ENCODE data around the gene UVSSA. TPM values are rescaled to one million over a fixed set of nuclear protein-coding genes. Genes with fewer than 3 reads are reported as not detected.

Gene UVSSA, protein sequence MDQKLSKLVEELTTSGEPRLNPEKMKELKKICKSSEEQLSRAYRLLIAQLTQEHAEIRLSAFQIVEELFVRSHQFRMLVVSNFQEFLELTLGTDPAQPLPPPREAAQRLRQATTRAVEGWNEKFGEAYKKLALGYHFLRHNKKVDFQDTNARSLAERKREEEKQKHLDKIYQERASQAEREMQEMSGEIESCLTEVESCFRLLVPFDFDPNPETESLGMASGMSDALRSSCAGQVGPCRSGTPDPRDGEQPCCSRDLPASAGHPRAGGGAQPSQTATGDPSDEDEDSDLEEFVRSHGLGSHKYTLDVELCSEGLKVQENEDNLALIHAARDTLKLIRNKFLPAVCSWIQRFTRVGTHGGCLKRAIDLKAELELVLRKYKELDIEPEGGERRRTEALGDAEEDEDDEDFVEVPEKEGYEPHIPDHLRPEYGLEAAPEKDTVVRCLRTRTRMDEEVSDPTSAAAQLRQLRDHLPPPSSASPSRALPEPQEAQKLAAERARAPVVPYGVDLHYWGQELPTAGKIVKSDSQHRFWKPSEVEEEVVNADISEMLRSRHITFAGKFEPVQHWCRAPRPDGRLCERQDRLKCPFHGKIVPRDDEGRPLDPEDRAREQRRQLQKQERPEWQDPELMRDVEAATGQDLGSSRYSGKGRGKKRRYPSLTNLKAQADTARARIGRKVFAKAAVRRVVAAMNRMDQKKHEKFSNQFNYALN
- total RNA-seq (ENCODE audit: unreplicated experiment), result 33.9 TPM
- long read RNA-seq, partial matches to known transcripts, result 0 of 3 reads
- long read RNA-seq, other reads (novel, unspliced or antisense), result 3 of 3 reads

DNA sequence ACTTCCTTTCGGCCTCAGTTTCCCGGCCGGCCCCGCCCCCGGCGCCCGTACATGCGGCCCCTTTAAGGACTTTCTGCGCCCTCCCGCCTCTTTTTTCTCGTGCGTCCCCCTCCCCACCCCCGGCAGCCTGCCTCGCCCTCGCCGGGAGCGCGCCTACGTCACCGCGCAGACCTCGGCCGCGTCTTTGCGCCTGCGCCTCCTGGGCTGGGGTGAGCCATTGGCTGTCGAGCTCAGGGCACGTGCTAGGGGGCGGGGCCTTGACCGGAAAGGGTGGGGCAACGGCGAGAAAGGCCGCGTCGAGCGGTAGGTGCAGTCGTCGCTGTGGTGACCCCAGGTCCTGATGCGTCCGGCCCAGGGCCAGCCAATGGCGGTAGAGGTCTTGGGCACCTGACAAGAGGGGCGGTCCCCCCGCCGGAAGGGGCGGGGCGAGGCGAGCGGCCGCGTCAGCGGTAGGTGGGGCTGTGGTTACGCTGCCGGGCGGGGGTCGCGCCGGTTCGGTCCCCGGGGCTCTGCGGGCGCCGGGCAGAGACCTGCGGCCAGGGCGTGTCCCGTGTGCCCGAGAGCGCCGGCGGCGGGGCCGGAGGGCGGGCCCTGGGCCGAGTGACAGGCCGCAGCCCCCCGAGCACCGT, at the start of gene UVSSA:
TSS of gene UVSSA (plus strand) at position 428 of the 629 bp plus-strand sequence. CDS start 884 bp downstream, outside the sequence.
- no peak for TF ChIP-seq CTCF (IDR thresholded peaks at IDR 0.05; ENCODE audit: partially characterized antibody, unreplicated experiment)
- H3K27me3 Mint-ChIP-seq (ENCODE audit: unreplicated experiment), result peaks cover 14% of the 10 kb centered on the region
- H3K4me1 Mint-ChIP-seq (ENCODE audit: low read depth, unreplicated experiment), result peaks cover 16% of the 10 kb centered on the region
- peaks cover 8% of the 10 kb centered on the region for H3K9me3 Mint-ChIP-seq (ENCODE audit: unreplicated experiment)
- H3K4me3 Mint-ChIP-seq (ENCODE audit: unreplicated experiment), result peak within 1 kb of the TSS; percentile 91
- peak; percentile 100 for DNase-seq
- peaks cover 8% of the 10 kb centered on the region for H3K36me3 Mint-ChIP-seq (ENCODE audit: unreplicated experiment)
- peak within 1 kb of the TSS; percentile 92 for H3K27ac Mint-ChIP-seq (ENCODE audit: unreplicated experiment)

DNA sequence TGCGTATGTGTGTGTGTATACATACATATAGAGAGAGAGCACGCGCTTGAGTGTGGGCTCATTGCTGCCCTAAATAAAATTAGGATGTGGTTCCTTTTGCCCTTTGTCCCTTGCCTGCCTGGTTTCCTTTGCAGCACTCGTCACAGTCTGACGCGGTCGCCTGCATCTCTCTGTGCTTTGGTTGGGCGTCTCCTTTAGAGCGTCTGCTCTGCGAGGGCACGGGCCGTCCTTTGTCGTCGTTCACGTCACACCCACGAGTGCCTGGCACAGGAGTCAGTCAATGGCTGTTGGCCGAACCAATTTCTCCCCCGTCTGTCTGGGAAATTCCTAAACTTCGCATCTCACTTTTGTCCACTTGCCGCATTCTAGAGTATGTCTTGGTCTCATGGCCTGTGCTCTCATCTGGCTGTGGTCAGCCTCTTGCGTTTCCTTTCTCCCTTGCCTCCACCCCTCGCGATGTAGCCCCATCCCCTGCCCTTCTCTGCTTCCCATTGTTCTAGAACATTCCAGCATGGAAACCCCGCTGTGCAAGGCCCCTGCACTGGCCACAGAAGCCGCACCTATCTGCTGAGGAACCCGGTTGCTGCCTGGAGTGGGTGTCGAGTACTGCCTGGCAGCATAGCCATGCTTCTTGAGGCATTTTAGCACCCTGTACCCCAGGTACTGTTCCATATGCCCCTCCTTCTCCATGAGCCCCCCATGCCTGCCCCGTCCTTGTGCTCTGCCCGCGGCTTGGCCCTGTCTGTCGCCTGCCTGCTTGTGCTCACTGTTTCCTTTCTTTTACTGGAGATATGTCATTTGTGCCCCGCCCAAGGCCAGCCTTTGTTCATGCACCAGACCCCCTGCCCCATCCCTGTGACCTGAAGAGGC, 49.3 kb upstream of the UVSSA start:
- no peaks in the 10 kb centered on the region for H3K36me3 Mint-ChIP-seq (ENCODE audit: unreplicated experiment)
- TF ChIP-seq CTCF (IDR thresholded peaks at IDR 0.05; ENCODE audit: partially characterized antibody, unreplicated experiment), result no peak
- DNase-seq, result no peak
- peaks cover 7% of the 10 kb centered on the region for H3K9me3 Mint-ChIP-seq (ENCODE audit: unreplicated experiment)
- peaks cover 4% of the 10 kb centered on the region for H3K27me3 Mint-ChIP-seq (ENCODE audit: unreplicated experiment)
- peaks cover 16% of the 10 kb centered on the region for H3K4me1 Mint-ChIP-seq (ENCODE audit: low read depth, unreplicated experiment)
- H3K27ac Mint-ChIP-seq (ENCODE audit: unreplicated experiment), result no peak overlapping the region
- H3K4me3 Mint-ChIP-seq (ENCODE audit: unreplicated experiment), result no peak overlapping the region

DNA sequence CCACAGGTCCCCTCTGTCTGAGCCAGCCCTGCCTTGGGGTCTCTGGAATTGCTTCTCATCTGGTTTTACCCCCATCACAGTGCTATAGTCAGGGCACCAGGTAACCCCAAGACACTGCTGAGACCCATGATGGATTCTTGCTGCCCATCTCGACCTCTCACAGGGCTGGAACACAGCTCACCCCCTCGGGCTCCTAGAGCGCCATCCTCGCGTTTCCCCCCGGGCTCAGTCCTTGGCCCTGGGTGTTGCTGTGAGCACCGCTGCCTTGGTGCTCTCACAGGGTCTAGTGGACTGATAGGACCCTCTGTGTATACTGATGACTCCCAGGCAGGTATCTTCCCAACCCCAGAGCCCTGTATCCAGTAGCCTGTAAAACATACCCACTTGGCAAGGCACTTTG, 48.5 kb upstream of the UVSSA start:
- no peak for TF ChIP-seq CTCF (IDR thresholded peaks at IDR 0.05; ENCODE audit: partially characterized antibody, unreplicated experiment)
- Mint-ChIP-seq H3K27ac (ENCODE audit: unreplicated experiment) (no peak overlapping the region), H3K9me3 (ENCODE audit: unreplicated experiment) (peaks cover 7% of the 10 kb centered on the region), H3K36me3 (ENCODE audit: unreplicated experiment) (no peaks in the 10 kb centered on the region), H3K27me3 (ENCODE audit: unreplicated experiment) (peaks cover 4% of the 10 kb centered on the region), H3K4me1 (ENCODE audit: low read depth, unreplicated experiment) (peaks cover 15% of the 10 kb centered on the region), H3K4me3 (ENCODE audit: unreplicated experiment) (no peak overlapping the region)
- no peak for DNase-seq

- Mint-ChIP-seq H3K4me3 (ENCODE audit: unreplicated experiment) (no peak overlapping the region), H3K36me3 (ENCODE audit: unreplicated experiment) (no peaks in the 10 kb centered on the region), H3K4me1 (ENCODE audit: low read depth, unreplicated experiment) (peaks cover 15% of the 10 kb centered on the region), H3K27me3 (ENCODE audit: unreplicated experiment) (peaks cover 4% of the 10 kb centered on the region), H3K9me3 (ENCODE audit: unreplicated experiment) (peaks cover 7% of the 10 kb centered on the region), H3K27ac (ENCODE audit: unreplicated experiment) (peak overlapping the region; percentile 48)
- no peak for DNase-seq
- no peak for TF ChIP-seq CTCF (IDR thresholded peaks at IDR 0.05; ENCODE audit: partially characterized antibody, unreplicated experiment)
These were observed 47.6 kb upstream of the UVSSA start for GRCh38 chr4:1299301-1299860.

Data from glutamatergic neuron (in vitro differentiated cells).